PC-3 (cell line): ENCODE data around the gene PTPRN2.

Experiments
- EZH2 ChIP-seq: fragments of 300-600 bp; sonication (generic); IDR thresholded peaks from one replicate; pipeline ENCODE4 v1.6.1; 2017; ENCODE audit warnings: antibody characterized with exemption, mild to moderate bottlenecking, low read length; ENCODE audit not compliant: unreplicated experiment
- EZH2phosphoT487 ChIP-seq: fragments of 300-600 bp; sonication (generic); IDR thresholded peaks from 2 replicates; pipeline ENCODE4 v1.6.1; 2018; ENCODE audit warnings: mild to moderate bottlenecking, antibody characterized with exemption, low read length, borderline replicate concordance
- TF ChIP-seq, protein P1 (sequence below): fragments of 300-600 bp; sonication (generic); conservative IDR thresholded peaks from 2 replicates; pipeline ENCODE4 v1.5.1; 2017; ENCODE audit warnings: antibody characterized with exemption, low read depth, mild to moderate bottlenecking, low read length

DNA sequence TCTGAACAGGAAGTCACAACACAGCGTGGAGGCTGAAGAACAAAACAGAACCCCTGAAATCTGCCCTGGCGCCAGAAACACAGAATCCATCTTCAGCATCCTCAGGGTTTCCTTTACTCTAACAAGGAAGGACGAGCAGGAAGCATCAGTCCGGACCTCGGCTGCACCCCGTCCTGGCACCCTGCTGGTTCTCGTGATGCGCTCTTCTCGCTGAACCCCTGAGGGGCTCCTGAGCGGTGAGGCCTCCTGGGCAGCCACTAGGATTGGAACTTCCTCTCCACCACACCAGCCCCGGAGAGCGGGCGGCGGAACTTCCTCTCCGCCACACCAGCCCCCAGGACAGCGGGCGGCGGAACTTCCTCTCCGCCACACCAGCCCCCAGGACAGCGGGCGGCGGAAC lies 461.9 kb downstream of the PTPRN2 start:
- TF ChIP-seq, protein P1, sequence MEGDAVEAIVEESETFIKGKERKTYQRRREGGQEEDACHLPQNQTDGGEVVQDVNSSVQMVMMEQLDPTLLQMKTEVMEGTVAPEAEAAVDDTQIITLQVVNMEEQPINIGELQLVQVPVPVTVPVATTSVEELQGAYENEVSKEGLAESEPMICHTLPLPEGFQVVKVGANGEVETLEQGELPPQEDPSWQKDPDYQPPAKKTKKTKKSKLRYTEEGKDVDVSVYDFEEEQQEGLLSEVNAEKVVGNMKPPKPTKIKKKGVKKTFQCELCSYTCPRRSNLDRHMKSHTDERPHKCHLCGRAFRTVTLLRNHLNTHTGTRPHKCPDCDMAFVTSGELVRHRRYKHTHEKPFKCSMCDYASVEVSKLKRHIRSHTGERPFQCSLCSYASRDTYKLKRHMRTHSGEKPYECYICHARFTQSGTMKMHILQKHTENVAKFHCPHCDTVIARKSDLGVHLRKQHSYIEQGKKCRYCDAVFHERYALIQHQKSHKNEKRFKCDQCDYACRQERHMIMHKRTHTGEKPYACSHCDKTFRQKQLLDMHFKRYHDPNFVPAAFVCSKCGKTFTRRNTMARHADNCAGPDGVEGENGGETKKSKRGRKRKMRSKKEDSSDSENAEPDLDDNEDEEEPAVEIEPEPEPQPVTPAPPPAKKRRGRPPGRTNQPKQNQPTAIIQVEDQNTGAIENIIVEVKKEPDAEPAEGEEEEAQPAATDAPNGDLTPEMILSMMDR: no peak
- no peak for TF ChIP-seq EZH2phosphoT487
- TF ChIP-seq EZH2: no peak
